Liver (tissue), 9 donors: Measurements from ENCODE around the gene LSAMP. TPM values are rescaled to one million over a fixed set of nuclear protein-coding genes. Genes with fewer than 3 reads are reported as not detected.

ENCODE experiments used
- DNase-seq: peaks from one replicate; pipeline ENCODE4 v3.0.0-alpha.2; 2017; ENCODE audit warnings: low spot score
- H3K27ac ChIP-seq, 2 donors: one replicate each; pipeline ENCODE4 v1.7.0; 2013; ENCODE audit warnings: inconsistent platforms in 2 of 2, low read length in 2 of 2, control low read depth in 1 of 2, low read depth in 1 of 2, mild to moderate bottlenecking in 1 of 2
- H3K27me3 ChIP-seq, 4 donors: one replicate each; pipeline versions ENCODE4 v1.6.1 to v1.7.0; 2013; ENCODE audit warnings: low read length in 3 of 4, inconsistent platforms in 1 of 4, mild to moderate bottlenecking in 1 of 4, moderate library complexity in 1 of 4; ENCODE audit not compliant: control insufficient read depth in 4 of 4, insufficient read depth in 4 of 4
- H3K36me3 ChIP-seq, 4 donors: one replicate each; pipeline versions ENCODE4 v1.6.1 to v1.7.0; 2013; ENCODE audit warnings: low read length in 3 of 4, mild to moderate bottlenecking in 3 of 4, low read depth in 1 of 4, moderate library complexity in 1 of 4; ENCODE audit not compliant: control insufficient read depth in 4 of 4, insufficient read depth in 3 of 4
- H3K4me1 ChIP-seq, 4 donors: one replicate each; pipeline versions ENCODE4 v1.6.1 to v1.7.0; 2013; ENCODE audit warnings: low read length in 3 of 4, mild to moderate bottlenecking in 3 of 4, moderate library complexity in 1 of 4; ENCODE audit not compliant: control insufficient read depth in 4 of 4, insufficient read depth in 4 of 4
- H3K4me3 ChIP-seq, 3 donors: one replicate each; pipeline versions ENCODE4 v1.6.1 to v1.7.0; 2013; ENCODE audit warnings: low read length in 3 of 3, control low read depth in 1 of 3, low read depth in 1 of 3, mild to moderate bottlenecking in 1 of 3
- H3K9ac ChIP-seq, 2 donors: one replicate each; pipeline ENCODE4 v1.7.0; 2013; ENCODE audit warnings: low read length in 2 of 2, mild to moderate bottlenecking in 2 of 2, moderate library complexity in 2 of 2, control low read depth in 1 of 2, low read depth in 1 of 2
- H3K9me3 ChIP-seq, 4 donors: one replicate each; pipeline versions ENCODE4 v1.6.1 to v1.7.0; 2013; ENCODE audit warnings: low read length in 3 of 4; ENCODE audit not compliant: control insufficient read depth in 4 of 4
- FOXA1 ChIP-seq: IDR thresholded peaks from 2 replicates; pipeline ENCODE4 v1.6.1; 2016; ENCODE audit warnings: antibody characterized with exemption
- FOXA2 ChIP-seq: IDR thresholded peaks from 2 replicates; pipeline ENCODE4 v1.6.1; 2016; ENCODE audit warnings: antibody characterized with exemption
- GABPA ChIP-seq, 2 donors: IDR thresholded peaks in 1 of 2; conservative IDR thresholded peaks in 1 of 2; 2 replicates each; pipeline ENCODE4 v1.6.1; 2016; ENCODE audit warnings: antibody characterized with exemption in 2 of 2, mild to moderate bottlenecking in 1 of 2, moderate library complexity in 1 of 2
- HNF4A ChIP-seq, 2 donors: conservative IDR thresholded peaks; 2 replicates each; pipeline ENCODE4 v1.6.1; 2016; ENCODE audit warnings: antibody characterized with exemption in 2 of 2, mild to moderate bottlenecking in 2 of 2
- JUND ChIP-seq, 2 donors: IDR thresholded peaks; 2 replicates each; pipeline ENCODE4 v1.6.1; 2016; ENCODE audit warnings: antibody characterized with exemption in 2 of 2
- NR2F2 ChIP-seq: IDR thresholded peaks from 2 replicates; pipeline ENCODE4 v1.6.1; 2016; ENCODE audit warnings: antibody characterized with exemption
- RAD21 ChIP-seq, 2 donors: IDR thresholded peaks; 2 replicates each; pipeline ENCODE4 v1.6.1; 2016; ENCODE audit warnings: antibody characterized with exemption in 2 of 2, mild to moderate bottlenecking in 2 of 2
- RXRA ChIP-seq, 2 donors: IDR thresholded peaks; 2 replicates each; pipeline ENCODE4 v1.6.1; 2017 to 2018; ENCODE audit warnings: antibody characterized with exemption in 2 of 2, mild to moderate bottlenecking in 1 of 2
- SP1 ChIP-seq: IDR thresholded peaks from 2 replicates; pipeline ENCODE4 v1.6.1; 2018; ENCODE audit warnings: antibody characterized with exemption, mild to moderate bottlenecking
- YY1 ChIP-seq: IDR thresholded peaks from 2 replicates; pipeline ENCODE4 v1.6.1; 2016; ENCODE audit warnings: antibody characterized with exemption, mild to moderate bottlenecking
- WGBS: extraction: QIAGEN DNeasy Blood & Tissue Kit; methylation state at CpG from one replicate; pipeline ENCODE4 v1.1.7; 2013; 5-methylcytosine and 5-hydroxymethylcytosine counted together
- polyA plus RNA-seq, 2 donors: library from polyadenylated mRNA; stranded (reverse) in 1 of 2; unstranded in 1 of 2; fragments of 200-250 nt in 1 of 2; fragments of >200 nt in 1 of 2; fragmentation: Nextera tagmentation in 1 of 2; extraction: Ambion mirVana in 1 of 2; gene quantifications; one replicate each; pipeline versions ENCODE4 v1.2.1 to v1.2.3, GENCODE V29; 2013 to 2015
- total RNA-seq, 2 donors: library from RNA; depleted of rRNA; stranded (reverse); fragments of >200 nt; gene quantifications; one replicate each; pipeline ENCODE4 v1.2.3, GENCODE V29; 2014
- TF ChIP-seq, protein P1 (sequence below): fragments of 150-350 bp; IDR thresholded peaks from 2 replicates; pipeline ENCODE4 v1.5.1; 2017; ENCODE audit warnings: improper control_type of control experiment, low read depth, low read length; ENCODE audit not compliant: missing input control
- TF ChIP-seq, protein P2 (sequence below): IDR thresholded peaks from 2 replicates; pipeline ENCODE4 v1.6.1; 2016; ENCODE audit warnings: antibody characterized with exemption
- TF ChIP-seq, protein P3 (sequence below): IDR thresholded peaks from 2 replicates; pipeline ENCODE4 v1.6.1; 2016; ENCODE audit warnings: antibody characterized with exemption
- TF ChIP-seq, protein P4 (sequence below): IDR thresholded peaks from 2 replicates; pipeline ENCODE4 v1.6.1; 2016; ENCODE audit warnings: antibody characterized with exemption
- TF ChIP-seq, protein P5 (sequence below): IDR thresholded peaks from 2 replicates; pipeline ENCODE4 v1.6.1; 2016; ENCODE audit warnings: antibody characterized with exemption, mild to moderate bottlenecking
- donor health status: healthy.
- donor health status: healthy.
- donor health status: healthy.
- donor health status: healthy.
- donor health status: healthy.

Gene LSAMP
- total and polyA plus RNA-seq, 4 donors: 0.01 to 0.17 (median 0.06) TPM

DNA sequence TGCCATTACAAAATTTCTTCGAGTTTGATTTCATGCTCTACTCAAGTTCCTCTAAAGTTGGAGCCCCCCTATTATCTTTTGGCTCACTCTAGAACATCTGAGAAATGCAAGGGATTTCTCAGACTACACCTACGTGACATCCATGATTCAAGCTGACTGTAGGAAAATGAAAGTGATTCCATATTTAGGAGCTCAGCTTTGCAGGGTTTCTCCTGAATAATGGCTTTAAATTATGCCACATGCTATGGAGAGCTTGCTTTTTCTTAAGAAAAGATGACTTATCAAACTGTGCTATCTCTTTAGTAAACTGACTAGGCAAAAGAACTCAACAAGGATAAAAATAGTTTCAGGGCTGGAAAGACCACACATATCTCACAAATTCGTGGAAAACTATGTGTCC, 292.1 kb downstream of the LSAMP start:
- Histone ChIP-seq H3K4me3 (no peak overlapping the region), H3K4me1 (no peaks in the 10 kb centered on the region), H3K9me3 (no peaks in the 10 kb centered on the region), H3K9ac (no peak overlapping the region), H3K27me3 (no peaks in the 10 kb centered on the region), H3K36me3 (no peaks in the 10 kb centered on the region), H3K27ac (no peak overlapping the region)
- 46% methylated on average over 3 of the region's 3 CpGs for WGBS
- TF ChIP-seq FOXA1: no peak
- TF ChIP-seq JUND (IDR thresholded peaks at IDR 0.05): no peak
- TF ChIP-seq, protein P1, sequence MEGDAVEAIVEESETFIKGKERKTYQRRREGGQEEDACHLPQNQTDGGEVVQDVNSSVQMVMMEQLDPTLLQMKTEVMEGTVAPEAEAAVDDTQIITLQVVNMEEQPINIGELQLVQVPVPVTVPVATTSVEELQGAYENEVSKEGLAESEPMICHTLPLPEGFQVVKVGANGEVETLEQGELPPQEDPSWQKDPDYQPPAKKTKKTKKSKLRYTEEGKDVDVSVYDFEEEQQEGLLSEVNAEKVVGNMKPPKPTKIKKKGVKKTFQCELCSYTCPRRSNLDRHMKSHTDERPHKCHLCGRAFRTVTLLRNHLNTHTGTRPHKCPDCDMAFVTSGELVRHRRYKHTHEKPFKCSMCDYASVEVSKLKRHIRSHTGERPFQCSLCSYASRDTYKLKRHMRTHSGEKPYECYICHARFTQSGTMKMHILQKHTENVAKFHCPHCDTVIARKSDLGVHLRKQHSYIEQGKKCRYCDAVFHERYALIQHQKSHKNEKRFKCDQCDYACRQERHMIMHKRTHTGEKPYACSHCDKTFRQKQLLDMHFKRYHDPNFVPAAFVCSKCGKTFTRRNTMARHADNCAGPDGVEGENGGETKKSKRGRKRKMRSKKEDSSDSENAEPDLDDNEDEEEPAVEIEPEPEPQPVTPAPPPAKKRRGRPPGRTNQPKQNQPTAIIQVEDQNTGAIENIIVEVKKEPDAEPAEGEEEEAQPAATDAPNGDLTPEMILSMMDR: no peak
- TF ChIP-seq, protein P2, sequence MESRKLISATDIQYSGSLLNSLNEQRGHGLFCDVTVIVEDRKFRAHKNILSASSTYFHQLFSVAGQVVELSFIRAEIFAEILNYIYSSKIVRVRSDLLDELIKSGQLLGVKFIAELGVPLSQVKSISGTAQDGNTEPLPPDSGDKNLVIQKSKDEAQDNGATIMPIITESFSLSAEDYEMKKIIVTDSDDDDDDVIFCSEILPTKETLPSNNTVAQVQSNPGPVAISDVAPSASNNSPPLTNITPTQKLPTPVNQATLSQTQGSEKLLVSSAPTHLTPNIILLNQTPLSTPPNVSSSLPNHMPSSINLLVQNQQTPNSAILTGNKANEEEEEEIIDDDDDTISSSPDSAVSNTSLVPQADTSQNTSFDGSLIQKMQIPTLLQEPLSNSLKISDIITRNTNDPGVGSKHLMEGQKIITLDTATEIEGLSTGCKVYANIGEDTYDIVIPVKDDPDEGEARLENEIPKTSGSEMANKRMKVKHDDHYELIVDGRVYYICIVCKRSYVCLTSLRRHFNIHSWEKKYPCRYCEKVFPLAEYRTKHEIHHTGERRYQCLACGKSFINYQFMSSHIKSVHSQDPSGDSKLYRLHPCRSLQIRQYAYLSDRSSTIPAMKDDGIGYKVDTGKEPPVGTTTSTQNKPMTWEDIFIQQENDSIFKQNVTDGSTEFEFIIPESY: no peak
- no peak for TF ChIP-seq FOXA2
- TF ChIP-seq, protein P3, sequence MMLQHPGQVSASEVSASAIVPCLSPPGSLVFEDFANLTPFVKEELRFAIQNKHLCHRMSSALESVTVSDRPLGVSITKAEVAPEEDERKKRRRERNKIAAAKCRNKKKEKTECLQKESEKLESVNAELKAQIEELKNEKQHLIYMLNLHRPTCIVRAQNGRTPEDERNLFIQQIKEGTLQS: no peak
- no peak for TF ChIP-seq RXRA (IDR thresholded peaks at IDR 0.05)
- TF ChIP-seq, protein P4, sequence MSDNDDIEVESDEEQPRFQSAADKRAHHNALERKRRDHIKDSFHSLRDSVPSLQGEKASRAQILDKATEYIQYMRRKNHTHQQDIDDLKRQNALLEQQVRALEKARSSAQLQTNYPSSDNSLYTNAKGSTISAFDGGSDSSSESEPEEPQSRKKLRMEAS: no peak
- no peak for TF ChIP-seq RAD21 (IDR thresholded peaks at IDR 0.05)
- TF ChIP-seq NR2F2: no peak
- DNase-seq: no peak

DNA sequence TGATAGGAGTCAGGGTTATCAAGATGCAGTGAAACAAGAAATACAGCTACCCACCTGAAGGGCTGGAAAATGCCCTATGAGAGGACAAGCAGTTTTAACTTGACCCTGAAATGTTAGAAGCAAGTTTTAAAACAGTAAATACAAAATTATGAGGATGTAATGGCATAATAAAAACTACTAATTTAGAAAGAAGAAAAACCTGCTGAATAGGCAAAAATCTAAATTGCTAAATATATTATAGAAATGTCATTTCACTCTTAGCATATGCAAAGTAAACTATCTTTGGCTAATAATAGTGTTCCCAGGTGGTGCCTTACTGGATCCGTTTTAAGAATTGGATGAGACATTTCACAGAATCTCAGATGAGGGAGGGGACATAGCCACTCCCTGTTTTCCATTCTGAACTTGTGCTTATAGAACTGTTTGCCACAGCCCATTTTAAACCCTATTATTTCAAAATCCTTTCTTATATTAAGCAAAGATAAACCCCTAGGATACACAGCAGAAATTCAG, 294.6 kb downstream of the LSAMP start:
- no peak for TF ChIP-seq NR2F2
- no peak for TF ChIP-seq GABPA (IDR thresholded peaks at IDR 0.05 in 1 of 2, conservative IDR thresholded peaks at IDR 0.05 in 1 of 2)
- no peak for TF ChIP-seq SP1
- H3K9me3 ChIP-seq: peaks cover 0 to 4% (median 0%) of the 10 kb centered on the region in 4 donors
- 26% methylated on average over 1 of the region's 1 CpG for WGBS
- H3K4me1 ChIP-seq: no peaks in the 10 kb centered on the region
- no peak overlapping the region for H3K27ac ChIP-seq
- no peak overlapping the region for H3K4me3 ChIP-seq
- no peak for DNase-seq
- H3K27me3 ChIP-seq: no peaks in the 10 kb centered on the region
- H3K9ac ChIP-seq: no peak overlapping the region
- no peaks in the 10 kb centered on the region for H3K36me3 ChIP-seq

DNA sequence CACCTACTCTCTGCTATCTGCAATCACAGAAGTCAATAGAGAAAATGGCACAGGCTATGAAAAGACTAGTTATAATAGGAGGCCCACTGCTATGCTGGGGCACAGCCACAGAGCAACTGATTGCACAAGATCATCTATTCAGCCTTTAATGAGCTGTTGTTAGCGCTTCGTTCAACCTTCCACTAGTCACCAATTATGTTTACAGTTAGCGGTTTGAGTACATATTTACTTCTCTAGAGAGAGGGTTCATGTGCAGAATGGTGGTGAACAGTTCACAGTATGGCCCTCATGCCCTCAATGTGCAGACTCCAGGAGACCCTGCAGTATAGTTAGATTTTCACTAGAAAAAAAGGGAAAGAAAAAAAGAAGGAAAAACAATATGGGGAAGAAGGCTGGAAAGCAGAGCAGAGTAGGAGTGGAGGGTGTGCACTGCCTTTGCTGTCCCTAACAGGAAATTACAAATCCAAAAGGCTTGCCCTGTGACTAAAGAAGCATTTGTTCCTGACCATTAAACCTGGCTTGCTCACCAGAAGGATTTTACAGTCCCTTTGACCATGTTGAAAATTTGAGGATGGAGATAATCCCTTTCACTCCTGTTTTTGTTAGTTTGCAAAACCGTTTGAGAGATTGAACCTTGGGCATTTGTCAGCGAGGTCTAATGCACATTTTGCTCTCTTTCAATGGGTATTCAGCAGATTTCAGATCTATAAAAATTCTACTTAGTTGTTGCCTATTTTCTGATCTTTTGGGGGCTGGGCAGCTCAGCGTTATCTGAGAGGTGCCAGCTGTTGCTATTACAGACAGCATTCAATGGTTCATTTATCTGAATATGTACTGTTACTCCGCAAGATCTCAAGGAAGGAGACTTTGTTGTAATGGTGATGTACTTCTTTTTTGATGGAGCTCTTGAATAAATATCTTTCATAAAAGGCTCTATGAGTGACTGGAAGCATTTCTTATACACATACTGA, 296.1 kb downstream of the LSAMP start:
- no peak overlapping the region for H3K4me3 ChIP-seq
- no peak for DNase-seq
- H3K36me3 ChIP-seq: no peaks in the 10 kb centered on the region
- no peak overlapping the region for H3K27ac ChIP-seq
- peaks cover 0 to 8% (median 0%) of the 10 kb centered on the region in 4 donors for H3K9me3 ChIP-seq
- no peaks in the 10 kb centered on the region for H3K4me1 ChIP-seq
- WGBS: 55% methylated on average over 7 of the region's 7 CpGs
- no peaks in the 10 kb centered on the region for H3K27me3 ChIP-seq
- H3K9ac ChIP-seq: no peak overlapping the region
- TF ChIP-seq GABPA (IDR thresholded peaks at IDR 0.05 in 1 of 2, conservative IDR thresholded peaks at IDR 0.05 in 1 of 2): no peak
- TF ChIP-seq, protein P5, sequence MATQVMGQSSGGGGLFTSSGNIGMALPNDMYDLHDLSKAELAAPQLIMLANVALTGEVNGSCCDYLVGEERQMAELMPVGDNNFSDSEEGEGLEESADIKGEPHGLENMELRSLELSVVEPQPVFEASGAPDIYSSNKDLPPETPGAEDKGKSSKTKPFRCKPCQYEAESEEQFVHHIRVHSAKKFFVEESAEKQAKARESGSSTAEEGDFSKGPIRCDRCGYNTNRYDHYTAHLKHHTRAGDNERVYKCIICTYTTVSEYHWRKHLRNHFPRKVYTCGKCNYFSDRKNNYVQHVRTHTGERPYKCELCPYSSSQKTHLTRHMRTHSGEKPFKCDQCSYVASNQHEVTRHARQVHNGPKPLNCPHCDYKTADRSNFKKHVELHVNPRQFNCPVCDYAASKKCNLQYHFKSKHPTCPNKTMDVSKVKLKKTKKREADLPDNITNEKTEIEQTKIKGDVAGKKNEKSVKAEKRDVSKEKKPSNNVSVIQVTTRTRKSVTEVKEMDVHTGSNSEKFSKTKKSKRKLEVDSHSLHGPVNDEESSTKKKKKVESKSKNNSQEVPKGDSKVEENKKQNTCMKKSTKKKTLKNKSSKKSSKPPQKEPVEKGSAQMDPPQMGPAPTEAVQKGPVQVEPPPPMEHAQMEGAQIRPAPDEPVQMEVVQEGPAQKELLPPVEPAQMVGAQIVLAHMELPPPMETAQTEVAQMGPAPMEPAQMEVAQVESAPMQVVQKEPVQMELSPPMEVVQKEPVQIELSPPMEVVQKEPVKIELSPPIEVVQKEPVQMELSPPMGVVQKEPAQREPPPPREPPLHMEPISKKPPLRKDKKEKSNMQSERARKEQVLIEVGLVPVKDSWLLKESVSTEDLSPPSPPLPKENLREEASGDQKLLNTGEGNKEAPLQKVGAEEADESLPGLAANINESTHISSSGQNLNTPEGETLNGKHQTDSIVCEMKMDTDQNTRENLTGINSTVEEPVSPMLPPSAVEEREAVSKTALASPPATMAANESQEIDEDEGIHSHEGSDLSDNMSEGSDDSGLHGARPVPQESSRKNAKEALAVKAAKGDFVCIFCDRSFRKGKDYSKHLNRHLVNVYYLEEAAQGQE: no peak
- no peak for TF ChIP-seq FOXA1
- TF ChIP-seq RAD21 (IDR thresholded peaks at IDR 0.05): no peak
- no peak for TF ChIP-seq RXRA (IDR thresholded peaks at IDR 0.05)
- TF ChIP-seq, protein P1: no peak
- no peak for TF ChIP-seq HNF4A (conservative IDR thresholded peaks at IDR 0.05)
- no peak for TF ChIP-seq YY1
